K562 (cell line): ENCODE results near the gene SCN8A. TPM values are rescaled to one million over a fixed set of nuclear protein-coding genes. Genes with fewer than 3 reads are reported as not detected.

ENCODE experiments used
- ATAC-seq: fragments of 200-7000 bp; cut with Tn5 transposase; 3 replicates; pipeline ENCODE4 v1.9.1; 2020; ENCODE audit warnings: moderate library complexity
- BruUV-seq: library from RNA; stranded (reverse); fragments of 400-500 nt; replicated peaks from 2 replicates; lab custom pipeline; 2021; lab: Mats Ljungman, UMichigan
- CTCF ChIA-PET: fragments of 300-600 bp; formaldehyde crosslinking; extraction: SDS; loops from one replicate; lab custom pipeline; 2021; ENCODE audit warnings: low intra/inter-chr PET ratio; lab: Yijun Ruan, JAX
- POLR2A ChIA-PET: fragments of 300-600, 350-650 bp; sonication (Branson Sonifier 250); formaldehyde crosslinking; extraction: SDS; loops from one replicate; lab custom pipeline; 2021; ENCODE audit warnings: antibody characterized with exemption, inconsistent platforms; lab: Yijun Ruan, JAX
- DNase-seq, 4 experiments: peaks; one replicate each; pipeline versions ENCODE4 v3.0.0 to v3.0.0-alpha.2; 2011 to 2018; ENCODE audit warnings: low spot score in 3 of 4, mixed read lengths in 3 of 4; ENCODE audit errors: extremely low read depth in 1 of 4
- FAIRE-seq: peaks from 2 replicates; lab custom pipeline; 2011; peaks lifted over from hg19 to GRCh38; lab: Jason Lieb, UNC
- H2AFZ ChIP-seq: 2 replicates; pipeline ENCODE4 v1.6.0; 2011; ENCODE audit warnings: low read depth, low read length, control low read depth, inconsistent platforms
- H3K27ac ChIP-seq: fragments of 200-600 bp; 3 replicates; pipeline ENCODE4 v1.8.0; 2011; ENCODE audit warnings: low read depth, mild to moderate bottlenecking, control low read depth, inconsistent platforms, low read length, moderate library complexity, mixed read lengths; ENCODE audit errors: extremely low read depth
- H3K27me3 ChIP-seq, 2 experiments: fragments of 300-600 bp in 1 of 2; 2 replicates in 1 of 2; 3 replicates in 1 of 2; pipeline versions ENCODE4 v1.6.0 to v1.8.0; 2011; ENCODE audit warnings: inconsistent platforms in 2 of 2, low read length in 2 of 2, mild to moderate bottlenecking in 1 of 2, mixed read lengths in 1 of 2, moderate library complexity in 1 of 2; ENCODE audit not compliant: control insufficient read depth in 2 of 2, insufficient read depth in 2 of 2
- H3K36me3 ChIP-seq: fragments of 300-600 bp; 3 replicates; pipeline ENCODE4 v1.8.0; 2011; ENCODE audit warnings: mild to moderate bottlenecking, low read length, inconsistent platforms; ENCODE audit not compliant: control insufficient read depth, insufficient read depth
- H3K4me1 ChIP-seq, 2 experiments: fragments of 200-600 bp in 1 of 2; replicated peaks in 1 of 2; 2 replicates in 1 of 2; 3 replicates in 1 of 2; pipeline versions ENCODE4 v1.5.1 to v1.8.0; 2011; ENCODE audit warnings: inconsistent platforms in 2 of 2, low read length in 2 of 2, mild to moderate bottlenecking in 1 of 2, mixed read lengths in 1 of 2, moderate library complexity in 1 of 2; ENCODE audit not compliant: control insufficient read depth in 2 of 2, insufficient read depth in 2 of 2
- H3K4me2 ChIP-seq: 2 replicates; pipeline ENCODE4 v1.6.1; 2011; ENCODE audit warnings: low read length, control low read depth, inconsistent platforms, mixed read lengths; ENCODE audit not compliant: insufficient read depth
- H3K4me3 ChIP-seq: fragments of 200-600 bp; sonication (generic), shearing (Covaris generic); 2 replicates; pipeline ENCODE4 v1.5.1; 2016; ENCODE audit warnings: control low read depth, inconsistent platforms
- H3K79me2 ChIP-seq: fragments of 200-600 bp; 3 replicates; pipeline ENCODE4 v1.8.0; 2011; ENCODE audit warnings: low read length, inconsistent platforms; ENCODE audit not compliant: control insufficient read depth, insufficient read depth
- H3K9ac ChIP-seq, 2 experiments: 2 replicates each; pipeline versions ENCODE4 v1.6.0 to v1.6.1; 2011; ENCODE audit warnings: low read depth in 2 of 2, low read length in 2 of 2, control low read depth in 1 of 2, inconsistent platforms in 1 of 2, mild to moderate bottlenecking in 1 of 2, mixed read lengths in 1 of 2; ENCODE audit not compliant: insufficient read depth in 1 of 2
- H3K9me1 ChIP-seq: one replicate; pipeline ENCODE4 v1.6.0; 2011; ENCODE audit warnings: inconsistent platforms, mild to moderate bottlenecking, low read length, moderate library complexity; ENCODE audit not compliant: control insufficient read depth, insufficient read depth
- H3K9me3 ChIP-seq: replicated peaks from 2 replicates; pipeline ENCODE4 v1.5.1; 2011; ENCODE audit warnings: low read depth, low read length, inconsistent platforms; ENCODE audit not compliant: control insufficient read depth, insufficient read depth
- H4K20me1 ChIP-seq: replicated peaks from 2 replicates; pipeline ENCODE4 v1.6.1; 2011; ENCODE audit warnings: low read length, inconsistent platforms, mixed read lengths; ENCODE audit not compliant: control insufficient read depth, insufficient read depth
- ETV5 ChIP-seq: sonication (generic); formaldehyde crosslinking; IDR thresholded peaks from 2 replicates; pipeline ENCODE4 v1.4.0; 2020; ENCODE audit warnings: low read depth, mild to moderate bottlenecking, missing genetic modification reagents
- HDAC2 ChIP-seq: fragments of 450-650 bp; IDR thresholded peaks from 2 replicates; pipeline ENCODE4 v1.6.1; 2016; ENCODE audit warnings: mild to moderate bottlenecking
- HLTF ChIP-seq: fragments of 450-650 bp; IDR thresholded peaks from 2 replicates; pipeline ENCODE4 v1.6.1; 2016
- LCOR ChIP-seq: sonication (generic); formaldehyde crosslinking; IDR thresholded peaks from 2 replicates; pipeline ENCODE4 v1.8.0; 2022; ENCODE audit warnings: mild to moderate bottlenecking, missing genetic modification reagents
- MBD2 ChIP-seq: sonication (generic); IDR thresholded peaks from 2 replicates; pipeline ENCODE4 v1.6.1; 2016; ENCODE audit warnings: low read depth, borderline replicate concordance
- MYC ChIP-seq, 2 experiments: fragments of 250-450 bp in 1 of 2; sonication (Bioruptor Pico) in 1 of 2; IDR thresholded peaks; 2 replicates each; pipeline versions ENCODE4 v1.5.1 to v1.6.1; 2012 to 2021; ENCODE audit warnings: low read depth in 2 of 2, borderline replicate concordance in 1 of 2, improper control_type of control experiment in 1 of 2, low read length in 1 of 2, mild to moderate bottlenecking in 1 of 2, moderate library complexity in 1 of 2
- SRSF1 ChIP-seq: fragments of 200-400 bp; formaldehyde crosslinking; IDR thresholded peaks from 2 replicates; pipeline ENCODE4 v1.6.1; 2017; ENCODE audit warnings: mild to moderate bottlenecking, low read depth, low read length, moderate library complexity
- SRSF9 ChIP-seq: fragments of 200-400 bp; formaldehyde crosslinking; IDR thresholded peaks from 2 replicates; pipeline ENCODE4 v1.6.1; 2017; ENCODE audit warnings: low read depth, low read length, borderline replicate concordance
- ZNF143 ChIP-seq: sonication (generic); formaldehyde crosslinking; IDR thresholded peaks from 2 replicates; pipeline ENCODE4 v1.9.0; 2022; ENCODE audit warnings: mild to moderate bottlenecking, missing genetic modification reagents
- ZNF23 ChIP-seq: fragments of 250-450 bp; sonication (Bioruptor Pico); IDR thresholded peaks from 2 replicates; pipeline ENCODE4 v1.4.0; 2020; ENCODE audit warnings: mild to moderate bottlenecking
- ZSCAN29 ChIP-seq: fragments of 450-650 bp; IDR thresholded peaks from 2 replicates; pipeline ENCODE4 v1.6.1; 2017
- WGBS: fragments of 100-300 bp; shearing (Covaris generic); methylation state at CpG from one replicate; pipeline ENCODE4 v1.1.6; 2016; ENCODE audit warnings: low coverage, mixed read lengths; ENCODE audit not compliant: insufficient coverage; ENCODE audit errors: missing lambda C conversion rate; 5-methylcytosine and 5-hydroxymethylcytosine counted together
- in situ Hi-C: fragments of 300-500 bp; cut with MboI; formaldehyde crosslinking; loops from 4 replicates; pipeline ENCODE4 v1.15.0; 2018; ENCODE audit warnings: inconsistent platforms, mixed read lengths
- intact Hi-C: fragments of 100-400 bp; cut with micrococcal nuclease; formaldehyde crosslinking; loops from 2 replicates; pipeline ENCODE4 v1.14.2; 2022
- polyA plus RNA-seq, 8 experiments: library from polyadenylated mRNA; depleted of rRNA in 4 of 8; stranded (reverse) in 5 of 8; unstranded in 3 of 8; fragments of >200 nt; fragmentation: Nextera tagmentation in 2 of 8; fragmentation: Illumina TruSeq in 1 of 8; extraction: Ambion mirVana in 2 of 8; extraction: Trizol in 1 of 8; gene quantifications; 2 replicates each; pipeline versions ENCODE4 v1.2.1 to v1.2.3, GENCODE V29; 2011 to 2014; ENCODE audit warnings: inconsistent platforms in 1 of 8, missing spikeins in 1 of 8
- total RNA-seq, 7 experiments: library from RNA; depleted of rRNA in 6 of 7; stranded (reverse); fragments of >200 nt in 6 of 7; fragmentation: Illumina TruSeq in 2 of 7; extraction: Trizol in 2 of 7; gene quantifications; 2 replicates each; pipeline versions ENCODE4 v1.2.1 to v1.2.3, GENCODE V29; 2011 to 2021; ENCODE audit warnings: low replicate concordance in 1 of 7
- TF ChIP-seq, protein P1 (sequence below): fragments of 250-450 bp; sonication (Bioruptor Pico); IDR thresholded peaks from 2 replicates; pipeline ENCODE4 v1.8.0; 2021; ENCODE audit warnings: mild to moderate bottlenecking, moderate library complexity
- TF ChIP-seq, protein P2 (sequence below): fragments of 250-450 bp; sonication (Bioruptor Pico); IDR thresholded peaks from 2 replicates; pipeline ENCODE4 v1.8.0; 2022; ENCODE audit warnings: inconsistent platforms
- TF ChIP-seq, protein P3 (sequence below): fragments of 250-450 bp; sonication (Bioruptor Pico); IDR thresholded peaks from 2 replicates; pipeline ENCODE4 v1.4.0; 2020; ENCODE audit warnings: mild to moderate bottlenecking, moderate library complexity, borderline replicate concordance
- TF ChIP-seq, protein P4 (sequence below): fragments of 450-650 bp; IDR thresholded peaks from 2 replicates; pipeline ENCODE4 v1.6.1; 2017; ENCODE audit warnings: mild to moderate bottlenecking, moderate library complexity

SCN8A gene
- total and polyA plus RNA-seq, 9 of the 15 experiments (the other 6 are each of a cell fraction or from before 2014, with no cell fraction given) = 0.03 to 0.29 (median 0.15) TPM; not detected in 1

DNA sequence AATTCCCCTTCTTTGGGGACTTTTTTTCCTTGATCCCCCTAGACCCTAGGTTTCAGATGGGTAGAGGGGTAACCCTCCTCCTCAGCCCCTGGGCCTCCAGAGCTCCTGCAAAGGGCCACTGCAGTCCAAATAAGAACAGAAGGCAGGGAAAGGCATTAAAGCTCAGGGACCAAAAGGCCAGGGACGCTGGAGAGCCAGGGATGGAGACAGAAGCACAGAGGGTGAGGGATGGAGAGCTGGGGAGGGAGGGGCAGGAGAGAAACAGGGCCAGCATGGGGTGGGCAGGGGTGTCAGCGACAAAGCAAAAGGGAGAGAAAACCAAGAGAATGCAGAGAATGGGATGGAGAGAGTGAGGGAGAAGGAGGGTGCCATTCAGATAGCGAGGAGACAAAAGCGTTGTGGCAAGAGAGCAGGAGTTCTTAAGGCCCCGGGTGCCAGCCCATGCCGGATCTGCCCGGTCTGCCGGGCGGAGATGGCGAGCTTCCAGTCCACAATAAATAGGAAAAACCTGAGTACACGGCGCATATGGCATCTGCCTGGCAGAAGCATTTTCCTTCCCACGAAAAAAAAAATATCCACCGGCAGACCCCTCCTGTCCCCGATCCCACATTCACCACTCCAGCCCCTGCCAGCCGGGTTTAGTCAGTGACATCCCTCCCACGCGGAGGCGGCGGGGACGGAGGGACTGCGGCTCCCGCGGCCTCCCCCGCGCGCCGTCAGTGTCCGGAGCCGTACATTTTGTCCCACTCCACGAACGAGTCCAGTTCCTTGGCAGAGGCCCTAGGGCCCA is 228.9 kb downstream of the SCN8A start:
- POLR2A ChIA-PET = no interaction called here
- TF ChIP-seq ZSCAN29 (no peak), MYC (IDR thresholded peaks at IDR 0.05; ENCODE audit: low read depth, low read length) (no peak), MYC (CRISPR knock-in tag; IDR thresholded peaks at IDR 0.05; ENCODE audit: borderline replicate concordance, low read depth) (no peak), SRSF9 (no peak), ZNF23 (CRISPR knock-in tag) (no peak), ZNF143 (no peak), LCOR (no peak), ETV5 (no peak), HLTF (no peak), MBD2 (no peak), SRSF1 (no peak), HDAC2 (no peak)
- TF ChIP-seq, protein P1, sequence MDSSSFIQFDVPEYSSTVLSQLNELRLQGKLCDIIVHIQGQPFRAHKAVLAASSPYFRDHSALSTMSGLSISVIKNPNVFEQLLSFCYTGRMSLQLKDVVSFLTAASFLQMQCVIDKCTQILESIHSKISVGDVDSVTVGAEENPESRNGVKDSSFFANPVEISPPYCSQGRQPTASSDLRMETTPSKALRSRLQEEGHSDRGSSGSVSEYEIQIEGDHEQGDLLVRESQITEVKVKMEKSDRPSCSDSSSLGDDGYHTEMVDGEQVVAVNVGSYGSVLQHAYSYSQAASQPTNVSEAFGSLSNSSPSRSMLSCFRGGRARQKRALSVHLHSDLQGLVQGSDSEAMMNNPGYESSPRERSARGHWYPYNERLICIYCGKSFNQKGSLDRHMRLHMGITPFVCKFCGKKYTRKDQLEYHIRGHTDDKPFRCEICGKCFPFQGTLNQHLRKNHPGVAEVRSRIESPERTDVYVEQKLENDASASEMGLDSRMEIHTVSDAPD (CRISPR knock-in tag) = no peak
- TF ChIP-seq, protein P2, sequence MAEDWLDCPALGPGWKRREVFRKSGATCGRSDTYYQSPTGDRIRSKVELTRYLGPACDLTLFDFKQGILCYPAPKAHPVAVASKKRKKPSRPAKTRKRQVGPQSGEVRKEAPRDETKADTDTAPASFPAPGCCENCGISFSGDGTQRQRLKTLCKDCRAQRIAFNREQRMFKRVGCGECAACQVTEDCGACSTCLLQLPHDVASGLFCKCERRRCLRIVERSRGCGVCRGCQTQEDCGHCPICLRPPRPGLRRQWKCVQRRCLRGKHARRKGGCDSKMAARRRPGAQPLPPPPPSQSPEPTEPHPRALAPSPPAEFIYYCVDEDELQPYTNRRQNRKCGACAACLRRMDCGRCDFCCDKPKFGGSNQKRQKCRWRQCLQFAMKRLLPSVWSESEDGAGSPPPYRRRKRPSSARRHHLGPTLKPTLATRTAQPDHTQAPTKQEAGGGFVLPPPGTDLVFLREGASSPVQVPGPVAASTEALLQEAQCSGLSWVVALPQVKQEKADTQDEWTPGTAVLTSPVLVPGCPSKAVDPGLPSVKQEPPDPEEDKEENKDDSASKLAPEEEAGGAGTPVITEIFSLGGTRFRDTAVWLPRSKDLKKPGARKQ (CRISPR knock-in tag) = no peak
- TF ChIP-seq, protein P3, sequence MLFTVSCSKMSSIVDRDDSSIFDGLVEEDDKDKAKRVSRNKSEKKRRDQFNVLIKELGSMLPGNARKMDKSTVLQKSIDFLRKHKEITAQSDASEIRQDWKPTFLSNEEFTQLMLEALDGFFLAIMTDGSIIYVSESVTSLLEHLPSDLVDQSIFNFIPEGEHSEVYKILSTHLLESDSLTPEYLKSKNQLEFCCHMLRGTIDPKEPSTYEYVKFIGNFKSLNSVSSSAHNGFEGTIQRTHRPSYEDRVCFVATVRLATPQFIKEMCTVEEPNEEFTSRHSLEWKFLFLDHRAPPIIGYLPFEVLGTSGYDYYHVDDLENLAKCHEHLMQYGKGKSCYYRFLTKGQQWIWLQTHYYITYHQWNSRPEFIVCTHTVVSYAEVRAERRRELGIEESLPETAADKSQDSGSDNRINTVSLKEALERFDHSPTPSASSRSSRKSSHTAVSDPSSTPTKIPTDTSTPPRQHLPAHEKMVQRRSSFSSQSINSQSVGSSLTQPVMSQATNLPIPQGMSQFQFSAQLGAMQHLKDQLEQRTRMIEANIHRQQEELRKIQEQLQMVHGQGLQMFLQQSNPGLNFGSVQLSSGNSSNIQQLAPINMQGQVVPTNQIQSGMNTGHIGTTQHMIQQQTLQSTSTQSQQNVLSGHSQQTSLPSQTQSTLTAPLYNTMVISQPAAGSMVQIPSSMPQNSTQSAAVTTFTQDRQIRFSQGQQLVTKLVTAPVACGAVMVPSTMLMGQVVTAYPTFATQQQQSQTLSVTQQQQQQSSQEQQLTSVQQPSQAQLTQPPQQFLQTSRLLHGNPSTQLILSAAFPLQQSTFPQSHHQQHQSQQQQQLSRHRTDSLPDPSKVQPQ = no peak
- TF ChIP-seq, protein P4, sequence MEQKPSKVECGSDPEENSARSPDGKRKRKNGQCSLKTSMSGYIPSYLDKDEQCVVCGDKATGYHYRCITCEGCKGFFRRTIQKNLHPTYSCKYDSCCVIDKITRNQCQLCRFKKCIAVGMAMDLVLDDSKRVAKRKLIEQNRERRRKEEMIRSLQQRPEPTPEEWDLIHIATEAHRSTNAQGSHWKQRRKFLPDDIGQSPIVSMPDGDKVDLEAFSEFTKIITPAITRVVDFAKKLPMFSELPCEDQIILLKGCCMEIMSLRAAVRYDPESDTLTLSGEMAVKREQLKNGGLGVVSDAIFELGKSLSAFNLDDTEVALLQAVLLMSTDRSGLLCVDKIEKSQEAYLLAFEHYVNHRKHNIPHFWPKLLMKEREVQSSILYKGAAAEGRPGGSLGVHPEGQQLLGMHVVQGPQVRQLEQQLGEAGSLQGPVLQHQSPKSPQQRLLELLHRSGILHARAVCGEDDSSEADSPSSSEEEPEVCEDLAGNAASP = no peak

More for the DNA sequence above, 228.9 kb downstream of the SCN8A start:
- intact Hi-C loops = loop anchor here (5.0 to 10.0 kb wide), 3 partner anchors 57 to 398 kb away; partner anchors contain the start of gene SLC4A8
- peaks cover 17 to 74% of the 10 kb centered on the region in 2 experiments; a peak in 4 of 5 replicates for H3K27me3 ChIP-seq
- H3K4me1 ChIP-seq = peaks cover 0 to 20% of the 10 kb centered on the region in 2 experiments; a peak in 2 of 5 replicates
- WGBS = 9% methylated on average over 26 of the region's 32 CpGs
- FAIRE-seq (no peak), DNase-seq (no peak), ATAC-seq (no peak)
- in situ Hi-C loops = no loop called here
- H3K4me3 ChIP-seq = no peak overlapping the region
- H3K27ac ChIP-seq = no peak overlapping the region
- no peaks in the 10 kb centered on the region for H3K9me1 ChIP-seq
- no peak overlapping the region for H2AFZ ChIP-seq
- CTCF ChIA-PET = no interaction called here
- no peak overlapping the region for H3K4me2 ChIP-seq
- no TSS peak for BruUV-seq
- H4K20me1 ChIP-seq = no peaks in the 10 kb centered on the region
- H3K9me3 ChIP-seq = no peaks in the 10 kb centered on the region
- no peaks in the 10 kb centered on the region for H3K36me3 ChIP-seq
- no peaks in the 10 kb centered on the region for H3K79me2 ChIP-seq
- H3K9ac ChIP-seq = no peak overlapping the region
